HCT116 (cell line): ENCODE results near the gene TLN1. TPM values are rescaled to one million over a fixed set of nuclear protein-coding genes. Genes with fewer than 3 reads are reported as not detected.

Source experiments
- ATAC-seq: fragments of 200-7000 bp; cut with Tn5 transposase; 2 replicates; pipeline ENCODE4 v1.9.1; 2020; ENCODE audit warnings: mild to moderate bottlenecking, moderate library complexity
- BruUV-seq: library from RNA; stranded (reverse); fragments of 400-500 nt; replicated peaks from 2 replicates; lab custom pipeline; 2021; lab: Mats Ljungman, UMichigan
- CTCF ChIA-PET: fragments of 300-600 bp; sonication (Branson Sonifier 250); formaldehyde crosslinking; loops from one replicate; lab custom pipeline; 2021; ENCODE audit warnings: antibody characterized with exemption; lab: Charles Lee
- POLR2A ChIA-PET: fragments of 300-600, 350-600 bp; sonication (Branson Sonifier 250); formaldehyde crosslinking; loops from one replicate; lab custom pipeline; 2021; ENCODE audit warnings: antibody characterized with exemption; lab: Charles Lee
- RAD21 ChIA-PET, 2 experiments: fragments of 300-600 bp; sonication (Branson Sonifier 250); formaldehyde crosslinking; loops; one replicate each; lab custom pipeline; 2023; ENCODE audit warnings: low total read pairs in 2 of 2; ENCODE audit not compliant: uncharacterized antibody in 2 of 2, unreplicated experiment in 2 of 2, low non-redundant PET in 1 of 2; lab: Charles Lee
- DNase-seq: peaks from one replicate; pipeline ENCODE4 v3.0.0-alpha.2; 2010; ENCODE audit warnings: low read depth, low spot score
- H2AFZ ChIP-seq: fragments of 200-600 bp; shearing (Covaris generic), sonication (generic); 2 replicates; pipeline ENCODE4 v1.6.1; 2017; ENCODE audit warnings: low read depth, mixed run types, mixed read lengths, antibody characterized with exemption, low read length; ENCODE audit not compliant: poor library complexity, severe bottlenecking
- H3K27ac ChIP-seq: 2 replicates; pipeline ENCODE4 v1.5.1; 2012; ENCODE audit warnings: low read depth, low read length
- H3K27me3 ChIP-seq: fragments of 200-600 bp; sonication (generic); 2 replicates; pipeline ENCODE4 v1.6.1; 2016; ENCODE audit warnings: mixed run types, low read length, mixed read lengths; ENCODE audit not compliant: insufficient read depth
- H3K36me3 ChIP-seq, 2 experiments: fragments of 200-500 bp in 1 of 2; fragments of 200-600 bp in 1 of 2; sonication (Bioruptor generic) in 1 of 2; sonication (generic) in 1 of 2; 2 replicates each; pipeline versions ENCODE4 v1.5.1 to v1.6.1; 2014 to 2016; ENCODE audit warnings: low read length in 2 of 2, inconsistent platforms in 1 of 2, mixed read lengths in 1 of 2, mixed run types in 1 of 2; ENCODE audit not compliant: insufficient read depth in 2 of 2, control insufficient read depth in 1 of 2
- H3K4me1 ChIP-seq, 2 experiments: fragments of 200-600 bp in 1 of 2; sonication (generic) in 1 of 2; 2 replicates each; pipeline versions ENCODE4 v1.5.1 to v1.6.1; 2012 to 2017; ENCODE audit warnings: low read length in 2 of 2, inconsistent platforms in 1 of 2, mild to moderate bottlenecking in 1 of 2, mixed read lengths in 1 of 2, mixed run types in 1 of 2, moderate library complexity in 1 of 2; ENCODE audit not compliant: insufficient read depth in 2 of 2, control insufficient read depth in 1 of 2
- H3K4me2 ChIP-seq: fragments of 200-600 bp; sonication (generic); 2 replicates; pipeline ENCODE4 v1.6.1; 2017; ENCODE audit warnings: mixed run types, low read length, mixed read lengths
- H3K4me3 ChIP-seq, 2 experiments: fragments of 200-600 bp in 1 of 2; sonication (generic) in 1 of 2; replicated peaks in 1 of 2; 2 replicates each; pipeline ENCODE4 v1.5.1; 2011 to 2016; ENCODE audit warnings: low read length in 2 of 2, control low read depth in 1 of 2, low read depth in 1 of 2, mild to moderate bottlenecking in 1 of 2, mixed read lengths in 1 of 2, mixed run types in 1 of 2
- H3K79me2 ChIP-seq: fragments of 200-600 bp; sonication (generic); 2 replicates; pipeline ENCODE4 v1.6.1; 2017; ENCODE audit warnings: mild to moderate bottlenecking, mixed run types, low read length, moderate library complexity, mixed read lengths; ENCODE audit not compliant: insufficient read depth
- H3K9ac ChIP-seq: fragments of 200-600 bp; sonication (generic); 2 replicates; pipeline ENCODE4 v1.6.1; 2016; ENCODE audit warnings: low read length, mixed read lengths
- H3K9me2 ChIP-seq: fragments of 200-600 bp; sonication (generic), shearing (Covaris generic); 2 replicates; pipeline ENCODE4 v1.6.1; 2017; ENCODE audit warnings: mixed run types, mild to moderate bottlenecking, moderate library complexity; ENCODE audit not compliant: insufficient read depth
- H3K9me3 ChIP-seq, 2 experiments: fragments of 200-500 bp in 1 of 2; fragments of 200-600 bp in 1 of 2; sonication (Bioruptor generic) in 1 of 2; sonication (generic) in 1 of 2; 2 replicates each; pipeline ENCODE4 v1.6.1; 2014 to 2017; ENCODE audit warnings: low read length in 2 of 2, mixed read lengths in 2 of 2, inconsistent platforms in 1 of 2, low read depth in 1 of 2, mild to moderate bottlenecking in 1 of 2, mixed run types in 1 of 2, moderate library complexity in 1 of 2; ENCODE audit not compliant: control insufficient read depth in 1 of 2, insufficient read depth in 1 of 2
- H4K20me1 ChIP-seq: fragments of 200-600 bp; sonication (generic), shearing (Covaris generic); 2 replicates; pipeline ENCODE4 v1.6.1; 2017; ENCODE audit warnings: mixed run types, mild to moderate bottlenecking, moderate library complexity; ENCODE audit not compliant: insufficient read depth
- EZH2phosphoT487 ChIP-seq: fragments of 200-600 bp; IDR thresholded peaks from 2 replicates; pipeline ENCODE4 v1.6.1; 2018; ENCODE audit warnings: antibody characterized with exemption, borderline replicate concordance
- POLR2AphosphoS5 ChIP-seq: IDR thresholded peaks from 2 replicates; pipeline ENCODE4 v1.6.1; 2011; ENCODE audit warnings: mild to moderate bottlenecking, low read depth, low read length, moderate library complexity
- ZBTB33 ChIP-seq: IDR thresholded peaks from 2 replicates; pipeline ENCODE4 v1.6.1; 2011; ENCODE audit warnings: mild to moderate bottlenecking, low read length, moderate library complexity; ENCODE audit not compliant: insufficient replicate concordance; ENCODE audit errors: extremely low read depth
- ZNF274 ChIP-seq: fragments of 200-500 bp; sonication (Bioruptor generic); IDR thresholded peaks from 2 replicates; pipeline ENCODE4 v1.6.1; 2014; ENCODE audit warnings: mild to moderate bottlenecking, low read depth, low read length, inconsistent platforms
- intact Hi-C: fragments of 100-400 bp; cut with micrococcal nuclease; formaldehyde crosslinking; loops from 2 replicates; pipeline ENCODE4 v1.10.0; 2022
- total RNA-seq: library from RNA; stranded (reverse); gene quantifications from one replicate; pipeline ENCODE4 v1.2.1, GENCODE V29; 2021; ENCODE audit not compliant: unreplicated experiment

Gene TLN1
- total RNA-seq, 1 experiment from 2014 or later, result 144 TPM

GRCh38 chr9:35688558-35689541, 43.1 kb downstream of the TLN1 start:
- POLR2A ChIA-PET, result interaction anchor here (0.9 to 4.2 kb wide), 5 partner anchors 8 to 44 kb away, joined by 3 to 16 read pairs (median 5); partner anchors contain the start of genes ARHGEF39, CCDC107, CREB3 and RMRP
- peak overlapping the region; percentile 83 to 90 for H3K4me3 ChIP-seq
- peak overlapping the region; percentile 90 for H3K4me2 ChIP-seq
- peaks cover 18 to 30% of the 10 kb centered on the region in 2 experiments for H3K4me1 ChIP-seq
- no peaks in the 10 kb centered on the region for H3K9me3 ChIP-seq
- H2AFZ ChIP-seq, result no peak overlapping the region
- RAD21 ChIA-PET, result interaction anchor here (0.6 to 1.2 kb wide), 2 partner anchors 31 to 60 kb away, joined by 3 to 5 read pairs; partner anchors contain the start of genes CCDC107 (in 1 of the 2), GBA2 (in 1 of the 2), RGP1 (in 1 of the 2) and RMRP (in 1 of the 2)
- H3K79me2 ChIP-seq, result peaks cover 45% of the 10 kb centered on the region
- peak overlapping the region; percentile 96 for H3K9ac ChIP-seq
- peak; percentile 9 for ATAC-seq
- CTCF ChIA-PET, result interaction anchor here (1.3 to 2.3 kb wide), 2 partner anchors 8 to 25 kb away, joined by 3 to 15 read pairs; partner anchors contain the start of gene ARHGEF39
- BruUV-seq, result TSS peak; percentile 92
- intact Hi-C loops, result no loop called here
- H4K20me1 ChIP-seq, result no peaks in the 10 kb centered on the region
- peak; percentile 33 for DNase-seq
- H3K36me3 ChIP-seq, result peaks cover 31 to 42% of the 10 kb centered on the region in 2 experiments; a peak in 3 of 4 replicates
- H3K27ac ChIP-seq, result peak overlapping the region; percentile 97
- TF ChIP-seq EZH2phosphoT487, result no peak
- peak; percentile 78 for TF ChIP-seq POLR2AphosphoS5
- no peak for TF ChIP-seq ZBTB33
- no peak for TF ChIP-seq ZNF274
- no peaks in the 10 kb centered on the region for H3K27me3 ChIP-seq
- H3K9me2 ChIP-seq, result no peaks in the 10 kb centered on the region
